Nucleus accumbens (tissue), 56 donors: Measurements from ENCODE around the gene MARS1.
"Not testable (repeated sequence)": the region's sequence is repeated elsewhere in the genome, so short reads cannot be mapped to it uniquely, and the experiment has no call there.

Experiments used
- DNase-seq, 56 donors: peaks; one replicate each; lab custom pipeline; 2025; lab: John Stamatoyannopoulos, UW

The MARS1 gene

DNA sequence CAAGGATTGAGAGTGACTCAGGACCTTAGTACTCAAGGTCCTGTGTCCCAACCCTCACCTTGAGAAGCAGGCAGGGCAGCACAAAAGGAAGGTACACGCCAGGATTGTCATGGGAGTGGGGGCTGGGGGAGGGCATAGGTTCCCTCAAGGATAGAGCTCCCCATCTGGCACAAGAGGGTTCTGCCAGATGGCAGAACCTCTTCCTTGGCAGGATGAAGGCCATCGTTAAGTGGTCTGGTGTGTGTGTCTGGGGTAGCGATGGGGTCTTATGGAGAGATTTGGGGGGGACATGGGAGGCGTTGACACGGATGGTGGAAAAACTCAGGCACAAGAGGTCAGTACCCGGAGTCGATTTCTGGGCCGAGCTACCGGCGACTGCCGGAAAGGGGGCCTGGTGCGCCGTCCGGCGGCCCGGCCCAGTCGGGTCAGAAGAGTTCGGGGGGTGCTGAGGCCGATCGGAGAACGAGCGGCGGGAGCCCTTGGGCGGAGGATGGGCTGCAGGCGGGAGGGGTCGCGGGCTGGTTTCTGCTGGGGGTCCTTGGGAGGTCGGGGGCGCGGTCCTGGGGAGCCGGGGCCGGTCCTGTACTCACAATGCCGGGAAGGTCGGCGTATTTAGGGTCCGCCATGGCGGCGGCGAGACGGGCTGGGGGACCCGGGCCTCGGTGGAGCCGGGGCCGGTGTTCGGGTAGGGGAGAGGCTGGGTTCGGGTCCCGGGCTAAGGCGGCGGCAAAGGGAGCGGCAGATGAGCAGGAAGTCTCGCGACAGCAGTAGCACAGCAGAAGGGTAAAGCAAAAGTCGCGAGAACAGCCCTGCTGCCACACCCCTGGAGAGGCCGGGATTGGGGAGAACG lies 58.8 kb downstream of the MARS1 start, which contains the start of gene DCTN2:
TSS of gene DCTN2 (minus strand) at position 755 of the 850 bp plus-strand sequence. CDS start at position 626, 129 bp downstream.
- peak; percentile 45 to 98 (median 92) for DNase-seq

DNA sequence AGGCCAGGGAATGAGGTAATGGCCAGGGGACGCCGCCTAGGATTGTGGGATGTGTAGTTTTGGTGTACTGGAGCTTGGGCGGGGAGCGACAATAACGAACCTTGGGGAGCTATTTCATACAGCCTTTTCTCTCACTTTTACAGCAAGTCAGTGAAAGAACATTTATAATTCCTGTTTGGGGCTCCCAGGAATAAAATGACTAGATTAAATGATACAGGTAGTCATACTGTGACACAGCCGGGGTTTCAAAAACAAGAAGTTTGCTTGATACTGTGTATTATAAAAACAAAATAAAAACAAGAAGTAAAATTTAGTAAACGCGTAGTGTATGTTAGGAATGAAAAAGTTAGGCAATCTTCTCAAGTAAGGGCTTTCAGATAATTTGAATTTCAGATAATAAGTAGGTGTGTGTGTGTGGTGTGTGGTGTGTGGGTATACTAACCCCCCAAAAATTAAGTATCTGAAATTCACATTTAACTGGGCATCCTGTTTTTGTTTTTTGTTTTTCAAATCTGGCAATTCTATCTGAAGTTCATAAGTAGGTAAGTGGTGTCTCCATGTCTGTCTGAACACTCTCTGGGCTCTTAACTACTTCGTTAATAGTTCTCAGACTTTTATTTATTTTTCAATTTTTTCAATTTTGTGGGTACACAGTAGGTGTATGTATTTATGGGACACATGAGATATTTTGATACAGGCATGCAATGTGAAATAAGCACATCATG lies 59.6 kb downstream of the MARS1 start:
- DNase-seq, result no peak

DNA sequence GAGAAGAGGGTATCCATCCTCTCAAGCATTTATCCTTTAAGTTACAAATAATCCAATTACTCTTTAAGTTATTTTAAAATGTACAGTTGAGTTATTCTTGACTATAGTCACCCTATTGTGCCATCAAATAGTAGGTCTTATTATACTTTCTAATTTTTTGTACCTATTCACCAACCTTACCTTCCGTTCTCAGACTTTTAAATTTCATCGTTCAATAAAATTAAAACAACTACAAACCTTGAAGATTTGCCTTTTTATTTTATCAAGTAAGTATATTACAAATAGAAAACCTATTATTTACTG lies 60.1 kb downstream of the MARS1 start:
- DNase-seq, result no peak

DNA sequence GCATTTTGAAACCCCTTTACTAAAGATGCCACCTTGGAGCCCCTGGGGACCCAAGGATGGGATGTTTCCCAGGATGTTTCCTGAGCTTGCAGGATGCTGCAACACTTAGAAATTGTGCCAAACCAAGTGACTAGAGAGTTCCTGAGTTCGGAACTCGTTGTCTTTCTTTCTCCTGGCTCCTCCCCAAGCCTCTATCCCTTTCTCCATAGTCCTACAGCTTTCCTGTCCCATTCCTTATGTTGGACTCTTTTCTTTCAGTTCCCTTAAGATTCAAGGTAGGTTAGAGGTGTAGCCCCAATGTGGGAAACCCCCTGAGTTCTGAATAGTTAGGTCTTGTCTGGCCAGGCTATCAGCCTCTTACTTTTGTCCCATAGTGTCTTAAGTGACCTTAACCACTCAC lies 60.6 kb downstream of the MARS1 start:
- DNase-seq, result no peak

DNA sequence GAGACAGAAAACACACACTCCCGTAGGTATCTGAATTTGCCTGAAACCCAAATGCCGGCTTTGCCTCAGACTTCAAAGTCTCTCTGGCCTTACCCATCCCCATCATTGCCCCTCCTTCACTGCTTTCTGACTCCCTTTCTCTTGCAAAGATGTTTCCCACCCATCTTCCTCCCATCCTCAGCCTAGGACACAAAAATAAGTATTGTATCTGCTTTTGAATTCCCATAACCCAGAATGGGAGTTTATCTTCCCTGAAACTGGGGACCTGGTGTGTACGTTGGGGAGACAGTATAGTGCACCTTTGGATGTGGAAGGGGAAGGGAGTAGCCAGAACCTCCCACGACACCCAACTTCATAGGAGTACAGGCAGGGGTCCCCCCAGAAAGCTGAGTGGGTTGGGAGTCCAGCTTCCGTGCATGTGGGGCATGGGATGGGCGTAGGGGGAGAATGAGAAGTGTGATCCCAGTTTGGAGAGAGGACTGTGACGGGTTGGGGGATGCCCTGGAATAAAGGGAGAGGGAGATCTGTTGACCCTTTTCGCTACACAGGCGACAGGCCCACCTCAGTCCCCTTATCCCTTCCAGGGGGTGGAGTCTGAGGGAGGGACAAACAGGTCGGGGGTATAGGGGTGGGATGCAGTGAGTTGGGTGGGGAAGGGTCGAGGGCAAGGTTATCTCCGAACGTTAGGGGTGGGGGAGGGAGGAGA lies 61.5 kb downstream of the MARS1 start:
- no peak for DNase-seq

DNA sequence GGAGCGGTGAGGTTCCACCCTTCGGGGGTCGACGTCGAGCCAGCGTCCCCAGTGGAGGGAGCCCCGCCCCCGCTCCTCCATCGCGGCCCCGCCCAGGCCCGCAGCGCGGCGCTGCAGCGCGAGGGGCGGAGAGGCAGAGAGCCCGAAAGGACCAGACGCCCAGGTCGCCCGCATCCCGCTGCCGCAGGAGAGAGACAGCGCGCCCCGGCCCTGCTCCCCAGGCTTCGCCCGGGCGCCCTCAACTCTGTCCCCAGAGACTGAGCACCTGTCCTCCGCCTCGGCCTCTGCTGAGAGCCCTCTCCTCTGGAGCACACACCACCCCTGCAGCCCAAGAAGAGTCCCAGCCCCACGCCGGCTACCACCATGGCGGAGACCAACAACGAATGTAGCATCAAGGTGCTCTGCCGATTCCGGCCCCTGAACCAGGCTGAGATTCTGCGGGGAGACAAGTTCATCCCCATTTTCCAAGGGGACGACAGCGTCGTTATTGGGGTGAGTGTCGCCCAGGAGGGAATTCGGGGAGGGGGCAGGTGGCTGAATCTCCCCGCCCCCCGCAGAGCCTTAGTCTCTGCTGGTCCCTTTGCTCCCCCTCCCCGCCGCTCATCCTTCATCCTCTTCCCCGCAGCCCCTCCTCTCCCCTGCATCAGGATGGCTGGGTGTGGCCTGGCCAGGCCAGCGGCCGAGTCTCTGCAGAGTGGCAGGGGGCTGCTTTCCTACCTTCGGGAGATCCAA lies 62.2 kb downstream of the MARS1 start, which contains the start of gene KIF5A:
TSS of gene KIF5A (plus strand) at position 136 of the 732 bp plus-strand sequence. CDS start at position 364, 228 bp downstream.
- DNase-seq, result peak in 45 of 56 donors; percentile 6 to 75 (median 38)

DNA sequence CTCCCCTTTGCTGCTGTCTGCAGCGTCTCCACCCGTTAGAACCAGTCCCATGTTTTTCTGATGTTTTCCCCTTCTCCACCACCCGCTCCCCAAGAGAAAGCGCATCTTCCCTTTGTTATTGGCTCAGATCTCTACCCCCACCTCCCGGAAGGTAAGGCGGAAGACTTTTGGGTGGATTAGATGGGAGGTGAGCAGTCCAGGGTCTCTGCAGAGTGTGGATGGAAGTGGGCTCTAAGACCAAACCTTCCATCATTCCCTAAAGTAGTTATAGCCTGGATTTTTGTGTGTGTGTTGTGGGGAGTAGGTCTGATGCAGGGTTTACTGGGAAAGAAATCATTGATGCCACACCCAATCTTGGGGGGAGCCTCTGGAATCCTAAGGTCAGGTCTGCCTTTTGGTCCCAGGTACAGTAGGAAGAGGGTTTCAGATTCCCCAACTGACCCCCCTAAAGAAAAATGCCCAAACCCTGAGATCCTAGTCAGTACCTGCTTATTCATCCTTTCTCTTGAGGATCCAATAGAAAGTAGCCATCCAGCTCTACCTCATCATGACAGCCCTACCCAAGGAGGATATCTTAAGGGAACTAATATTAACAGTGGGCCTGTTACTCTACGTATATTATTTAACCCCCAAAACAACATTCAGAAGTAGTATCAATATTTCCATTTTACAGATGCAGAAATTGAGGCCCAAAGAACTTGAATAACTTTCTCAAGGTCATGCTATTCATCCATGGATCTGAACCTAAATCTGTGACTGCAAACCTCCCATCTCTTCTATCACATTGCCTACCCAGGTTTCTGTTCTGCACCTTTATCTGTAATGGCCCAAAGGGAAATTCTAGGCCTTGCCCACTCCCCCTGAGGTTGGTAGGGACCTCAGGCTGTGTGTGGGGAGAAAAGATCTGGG lies 63.0 kb downstream of the MARS1 start:
- peak in 2 of 56 donors; percentile 12 to 44 for DNase-seq

DNA sequence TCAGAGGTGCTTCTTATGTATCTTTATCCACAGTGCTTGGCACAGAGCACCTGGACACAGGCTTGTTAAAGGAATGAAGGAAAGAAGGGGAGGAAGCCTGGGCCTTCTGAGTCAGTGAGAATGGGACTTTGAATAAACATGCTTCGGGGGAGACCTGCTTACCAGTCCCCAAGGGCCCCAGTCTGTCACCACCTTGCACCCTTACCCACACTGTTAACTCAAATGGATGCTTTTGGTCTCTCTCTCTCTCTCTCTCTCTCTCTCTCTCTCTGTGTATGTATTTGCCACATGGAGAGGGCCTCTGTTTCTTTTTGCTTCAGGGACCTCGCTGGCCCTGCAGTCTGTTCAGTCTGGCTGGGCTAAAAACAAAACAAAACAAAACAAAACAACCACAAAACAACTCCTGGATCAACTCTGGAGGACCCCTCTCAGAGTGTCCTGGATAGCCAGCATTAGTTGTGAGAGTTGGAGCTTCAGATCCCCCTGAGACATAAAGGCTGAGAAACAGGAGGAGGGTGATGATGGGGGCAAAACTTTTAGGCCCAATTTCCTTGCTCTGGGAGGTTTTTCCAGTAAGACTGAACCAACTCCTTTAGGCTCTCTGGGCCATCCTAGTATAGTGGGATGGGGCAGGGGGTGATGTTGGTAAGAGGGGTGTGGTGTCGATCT lies 63.9 kb downstream of the MARS1 start:
- no peak for DNase-seq

DNA sequence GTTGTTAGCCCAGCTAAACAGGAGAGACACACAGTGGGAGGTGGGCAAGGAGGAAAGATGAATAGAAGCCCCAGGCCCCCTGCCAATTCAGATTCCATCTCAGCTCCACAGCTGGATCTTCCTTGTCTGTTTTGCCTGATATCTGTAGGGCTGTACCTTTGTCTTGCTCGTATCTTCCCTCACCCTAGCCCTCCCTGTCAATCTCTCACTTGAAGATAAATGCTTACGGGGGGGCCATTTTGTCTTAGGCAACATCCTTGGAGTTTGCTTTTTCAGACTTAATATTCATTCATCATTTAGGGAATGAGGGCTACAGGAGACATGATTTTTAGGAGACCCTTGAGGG lies 64.4 kb downstream of the MARS1 start:
- DNase-seq, result no peak

DNA sequence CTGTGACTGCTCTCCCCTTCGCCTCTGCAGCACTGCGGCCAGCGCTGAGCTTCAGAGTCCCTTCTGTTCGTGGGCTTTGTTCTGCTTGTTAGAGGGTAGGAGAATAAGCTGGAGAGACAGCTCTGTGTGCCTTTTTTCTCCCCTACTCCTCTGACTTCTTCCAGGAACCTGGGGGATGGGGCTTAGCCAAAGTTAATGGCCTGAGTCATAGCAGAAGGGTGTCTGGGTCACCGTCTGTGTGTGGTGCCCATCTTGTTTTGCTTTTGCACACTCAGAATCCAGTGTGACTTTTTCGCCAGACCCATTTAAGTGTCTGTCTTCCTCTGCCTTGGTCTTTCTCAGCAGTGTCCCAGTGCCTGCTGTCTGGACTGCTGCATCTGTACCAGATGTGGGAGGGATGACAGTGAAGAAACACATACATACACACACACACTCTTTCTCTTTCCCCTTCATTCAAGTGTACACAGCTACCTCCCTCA lies 65.0 kb downstream of the MARS1 start:
- no peak for DNase-seq

DNA sequence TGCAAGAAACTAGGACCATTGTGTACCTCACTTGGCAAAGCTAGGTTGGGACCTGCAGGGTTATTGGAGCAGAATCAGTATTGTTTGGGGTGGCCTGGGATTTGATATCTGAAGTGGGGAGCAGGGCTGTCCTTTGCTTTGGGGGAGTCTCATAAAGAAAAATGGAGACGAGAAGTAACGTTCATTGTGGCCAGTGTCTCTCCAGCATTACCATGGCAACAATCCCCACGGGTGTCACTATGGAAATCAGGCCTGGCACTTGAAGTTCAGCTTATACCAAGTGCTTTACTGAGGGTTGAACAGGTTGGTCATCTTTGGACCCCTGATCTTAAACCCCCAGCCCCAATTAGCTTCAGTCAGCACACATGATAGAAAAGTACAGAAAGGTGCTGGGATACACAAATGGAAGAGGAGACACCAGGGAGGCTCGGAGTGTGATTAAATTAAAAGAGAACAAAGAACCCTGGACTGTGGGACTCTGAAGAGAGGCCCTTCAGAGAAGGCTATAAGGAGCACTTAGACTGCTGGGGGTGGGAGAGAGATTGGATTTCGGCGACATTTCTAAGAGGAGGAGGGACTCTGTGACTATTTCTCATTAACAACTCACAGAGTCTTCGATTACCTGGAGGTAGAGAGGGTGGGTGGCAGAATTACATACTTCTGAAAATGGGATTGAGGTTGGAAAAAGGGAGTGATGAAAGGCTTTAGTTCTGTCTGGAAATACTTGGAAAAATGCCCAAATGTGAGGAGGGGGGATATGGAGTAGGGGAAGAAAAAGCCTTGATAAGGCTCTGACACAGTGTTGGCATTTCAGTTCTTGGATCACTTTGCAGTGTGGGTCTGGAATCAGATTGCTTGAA lies 65.7 kb downstream of the MARS1 start:
- no peak for DNase-seq

DNA sequence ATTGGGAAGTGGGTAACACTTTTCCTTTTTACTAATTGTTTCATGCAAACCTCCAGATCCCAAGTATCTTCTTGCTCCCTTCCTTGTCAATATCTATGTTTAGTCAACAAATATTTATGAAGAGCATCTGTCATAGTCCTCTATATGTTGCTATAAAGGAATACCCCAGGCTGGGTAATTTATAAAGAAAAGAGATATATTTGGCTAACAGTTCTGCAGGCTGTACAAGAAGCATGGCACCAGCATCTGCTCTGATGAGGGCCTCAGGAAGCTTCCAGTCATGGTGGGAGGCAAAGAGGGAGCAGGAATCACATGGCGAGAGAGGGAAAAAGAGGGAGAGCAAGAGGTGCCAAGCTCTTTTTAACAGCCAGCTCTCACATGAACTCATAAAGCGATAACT lies 66.6 kb downstream of the MARS1 start:
- no peak for DNase-seq

DNA sequence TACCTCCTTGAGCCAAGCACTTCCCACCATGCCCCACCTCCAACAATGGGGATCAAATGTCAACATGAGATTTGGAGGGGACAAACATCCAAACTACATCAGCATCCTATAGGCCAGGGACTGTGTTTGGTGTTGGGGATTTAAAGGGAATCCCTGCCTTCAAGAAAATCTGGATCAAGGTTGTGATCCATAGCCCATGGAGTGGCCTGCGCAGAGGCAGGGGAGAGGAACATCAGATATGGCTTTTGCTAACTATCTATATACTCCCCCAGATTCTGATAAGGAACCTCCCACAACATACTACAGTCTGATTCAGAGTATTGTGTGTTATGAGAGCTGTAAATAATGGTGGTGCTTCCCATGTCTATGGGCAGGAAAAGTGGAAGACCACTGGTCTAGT lies 67.0 kb downstream of the MARS1 start:
- no peak for DNase-seq

DNA sequence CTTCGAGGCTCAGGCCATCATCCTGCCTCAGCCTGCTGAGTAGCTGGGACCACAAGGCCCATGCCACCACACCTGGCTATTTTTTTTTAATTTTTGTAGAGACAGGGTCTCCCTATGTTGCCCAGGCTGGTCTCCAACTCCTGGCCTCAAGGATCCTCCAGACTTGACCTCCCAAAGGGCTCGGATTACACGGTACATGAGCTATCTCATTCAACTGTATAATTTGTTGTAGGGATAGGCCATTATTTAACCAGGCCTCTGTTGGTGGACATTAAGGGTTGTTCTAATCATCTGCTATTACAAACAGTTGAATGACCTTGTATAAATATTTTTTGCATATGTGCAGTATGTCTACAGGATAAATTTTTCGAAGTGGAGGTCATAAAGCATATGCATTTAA lies 71.0 kb downstream of the MARS1 start:
- no peak for DNase-seq

DNA sequence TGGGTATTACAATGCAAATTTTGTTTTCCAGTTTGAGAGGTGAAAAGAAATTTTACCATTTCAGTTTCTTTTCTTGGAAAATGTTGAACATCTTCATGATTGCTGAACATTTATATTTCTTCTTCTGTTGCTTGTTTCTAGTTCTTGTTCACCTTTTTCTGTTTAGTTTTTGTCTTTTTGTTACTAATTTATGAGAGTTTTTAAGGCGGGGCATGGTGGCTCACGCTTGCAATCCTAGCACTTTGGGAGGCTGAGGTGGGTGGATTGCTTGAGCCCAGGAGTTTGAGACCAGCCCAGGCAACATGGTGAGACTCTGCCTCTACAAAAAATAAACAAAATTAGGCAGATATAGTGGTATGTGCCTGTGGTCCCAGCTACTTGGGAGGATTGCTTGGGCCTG lies 72.6 kb downstream of the MARS1 start:
- DNase-seq, result no peak

DNA sequence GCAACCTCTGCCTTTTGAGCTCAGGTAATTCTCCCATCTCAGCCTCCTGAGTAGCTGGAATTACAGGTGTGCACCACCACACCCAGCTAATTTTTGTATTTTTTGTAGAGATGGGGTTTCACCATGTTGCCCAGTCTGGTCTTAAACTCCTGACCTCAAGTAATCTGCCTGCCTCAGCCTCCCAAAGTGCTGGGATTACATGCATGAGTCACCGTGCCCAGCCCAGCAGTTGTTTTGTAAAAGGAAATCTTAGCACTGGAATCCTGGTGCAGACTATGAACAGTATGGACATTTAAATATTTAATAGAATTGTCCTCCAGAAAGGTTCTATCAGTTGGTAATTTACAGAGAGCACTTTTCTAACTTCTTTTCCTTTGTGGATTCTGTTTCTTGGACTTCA lies 73.2 kb downstream of the MARS1 start:
- not testable (repeated sequence) for DNase-seq

DNA sequence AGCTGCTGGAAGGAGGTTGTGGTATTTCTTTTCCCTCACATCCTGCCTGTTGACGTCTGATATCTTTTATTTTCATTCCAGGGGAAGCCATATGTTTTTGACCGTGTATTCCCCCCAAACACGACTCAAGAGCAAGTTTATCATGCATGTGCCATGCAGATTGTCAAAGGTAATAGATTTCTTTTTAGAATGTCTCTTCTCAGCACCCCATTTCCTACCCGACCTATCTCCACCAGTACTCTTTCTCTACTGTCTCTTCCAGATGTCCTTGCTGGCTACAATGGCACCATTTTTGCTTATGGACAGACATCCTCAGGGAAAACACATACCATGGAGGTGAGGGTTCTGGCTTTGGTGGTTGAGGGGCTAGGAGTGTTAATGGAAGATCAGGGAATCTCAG lies 75.5 kb downstream of the MARS1 start:
- DNase-seq, result no peak

DNA sequence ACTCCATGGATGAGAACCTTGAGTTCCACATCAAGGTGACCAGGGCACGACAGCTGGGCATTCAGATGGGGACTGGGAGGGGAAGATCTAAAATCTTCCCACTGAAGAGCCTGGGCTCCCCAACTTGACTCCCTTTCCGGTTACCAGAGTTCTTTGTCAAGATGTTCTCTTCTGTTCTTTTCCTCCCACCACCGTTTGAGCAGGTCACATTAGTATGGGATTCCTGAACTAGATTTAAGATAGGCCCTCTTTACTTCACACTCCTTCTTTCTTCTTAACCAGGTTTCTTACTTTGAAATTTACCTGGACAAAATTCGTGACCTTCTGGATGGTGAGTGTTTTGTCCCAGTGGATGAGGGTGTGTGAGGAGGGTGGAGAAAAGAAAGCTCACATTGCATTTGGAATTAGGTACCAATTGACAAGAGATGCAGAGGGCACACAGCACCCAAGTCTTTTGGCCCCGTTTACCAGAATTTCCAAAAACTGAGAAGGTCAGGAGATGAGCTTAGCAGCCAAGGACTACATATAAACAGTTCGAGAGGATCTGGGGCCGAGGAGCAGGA lies 76.4 kb downstream of the MARS1 start:
- DNase-seq, result no peak
